GM21423 (cell line): ENCODE results near the gene CNTNAP5.

Experiments used
- ATAC-seq: cut with Tn5 transposase; IDR thresholded peaks from one replicate; pipeline ENCODE4 v1.9.1; 2021; ENCODE audit warnings: mild to moderate bottlenecking, moderate library complexity; ENCODE audit not compliant: unreplicated experiment

CNTNAP5 gene

GRCh38 chr2:124149571-124149970 lies 124.5 kb downstream of the CNTNAP5 start:
- ATAC-seq, result no peak

- ATAC-seq, result no peak
These were observed 126.6 kb downstream of the CNTNAP5 start for GRCh38 chr2:124151691-124152090.

- no peak for ATAC-seq
These were observed 128.6 kb downstream of the CNTNAP5 start for GRCh38 chr2:124153713-124154112.

- no peak for ATAC-seq
These were observed 134.1 kb downstream of the CNTNAP5 start for GRCh38 chr2:124159166-124159565.

GRCh38 chr2:124161542-124161941 lies 136.5 kb downstream of the CNTNAP5 start:
- ATAC-seq, result no peak

GRCh38 chr2:124162256-124162655 lies 137.2 kb downstream of the CNTNAP5 start:
- ATAC-seq, result no peak

- no peak for ATAC-seq
These were observed 138.8 kb downstream of the CNTNAP5 start for GRCh38 chr2:124163840-124164239.

- no peak for ATAC-seq
These were observed 140.6 kb downstream of the CNTNAP5 start for GRCh38 chr2:124165698-124166097.

GRCh38 chr2:124171472-124172063 lies 146.5 kb downstream of the CNTNAP5 start:
- no peak for ATAC-seq

- ATAC-seq, result no peak
These were observed 153.6 kb downstream of the CNTNAP5 start for GRCh38 chr2:124178719-124179118.

- ATAC-seq, result no peak
These were observed 155.5 kb downstream of the CNTNAP5 start for GRCh38 chr2:124180635-124181034.

GRCh38 chr2:124186801-124187200 lies 161.7 kb downstream of the CNTNAP5 start:
- no peak for ATAC-seq

- ATAC-seq, result no peak
These were observed 162.9 kb downstream of the CNTNAP5 start for GRCh38 chr2:124187948-124188347.

- ATAC-seq, result no peak
These were observed 168.6 kb downstream of the CNTNAP5 start for GRCh38 chr2:124193706-124194105.

GRCh38 chr2:124201713-124202112 lies 176.6 kb downstream of the CNTNAP5 start:
- ATAC-seq, result no peak

- ATAC-seq, result no peak
These were observed 184.4 kb downstream of the CNTNAP5 start for GRCh38 chr2:124209441-124209840.

- no peak for ATAC-seq
These were observed 186.4 kb downstream of the CNTNAP5 start for GRCh38 chr2:124211461-124211860.

- ATAC-seq, result no peak
These were observed 189.0 kb downstream of the CNTNAP5 start for GRCh38 chr2:124213977-124214587.

GRCh38 chr2:124246170-124246569 lies 221.1 kb downstream of the CNTNAP5 start:
- no peak for ATAC-seq

- ATAC-seq, result no peak
These were observed 223.3 kb downstream of the CNTNAP5 start for GRCh38 chr2:124248386-124248785.

GRCh38 chr2:124250433-124250832 lies 225.3 kb downstream of the CNTNAP5 start:
- ATAC-seq, result no peak

- ATAC-seq, result no peak
These were observed 229.5 kb downstream of the CNTNAP5 start for GRCh38 chr2:124254621-124255020.

GRCh38 chr2:124257120-124257519 lies 232.0 kb downstream of the CNTNAP5 start:
- no peak for ATAC-seq
